GM08714 (cell line): ENCODE results near the gene BAZ2A.
"Not testable (repeated sequence)": the region's sequence is repeated elsewhere in the genome, so short reads cannot be mapped to it uniquely, and the experiment has no call there.

Experiments used
- H3K4me3 ChIP-seq: fragments of 200-500 bp; sonication (Bioruptor generic); 2 replicates; pipeline ENCODE4 v1.5.1; 2014; ENCODE audit warnings: mild to moderate bottlenecking, low read length, inconsistent platforms
- ZNF274 ChIP-seq: IDR thresholded peaks from 2 replicates; pipeline ENCODE4 v1.6.1; 2012; ENCODE audit warnings: mild to moderate bottlenecking, low read depth, low read length

The BAZ2A gene

DNA sequence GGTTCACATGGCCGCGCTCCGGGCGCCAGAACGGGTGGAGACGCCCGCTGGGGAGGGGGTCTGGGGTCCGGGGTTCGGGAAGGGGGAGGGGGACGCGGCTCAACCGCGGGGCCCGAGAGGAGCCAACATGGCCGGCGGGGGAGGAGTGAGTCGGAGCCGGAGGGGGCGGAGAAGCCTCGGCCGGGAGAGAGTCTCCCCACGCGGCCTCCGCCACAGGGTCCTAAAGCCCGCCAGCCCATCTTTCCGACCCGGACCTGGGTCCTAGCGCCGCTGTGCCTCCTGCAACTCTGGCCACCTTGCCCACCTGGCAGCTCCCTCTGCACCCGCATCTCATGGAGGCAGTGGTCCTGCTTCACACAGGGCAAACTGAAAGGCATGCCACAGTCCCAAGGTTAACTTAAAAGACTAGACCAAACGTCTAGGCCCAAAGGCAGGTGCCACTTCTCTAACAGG, at the start of gene BAZ2A:
Gene BAZ2A, minus strand, starts transcription at position 147 of the 453 bp plus-strand sequence. CDS start 12,796 bp downstream, outside the sequence.
- peak within 1 kb of the TSS; percentile 79 for H3K4me3 ChIP-seq

DNA sequence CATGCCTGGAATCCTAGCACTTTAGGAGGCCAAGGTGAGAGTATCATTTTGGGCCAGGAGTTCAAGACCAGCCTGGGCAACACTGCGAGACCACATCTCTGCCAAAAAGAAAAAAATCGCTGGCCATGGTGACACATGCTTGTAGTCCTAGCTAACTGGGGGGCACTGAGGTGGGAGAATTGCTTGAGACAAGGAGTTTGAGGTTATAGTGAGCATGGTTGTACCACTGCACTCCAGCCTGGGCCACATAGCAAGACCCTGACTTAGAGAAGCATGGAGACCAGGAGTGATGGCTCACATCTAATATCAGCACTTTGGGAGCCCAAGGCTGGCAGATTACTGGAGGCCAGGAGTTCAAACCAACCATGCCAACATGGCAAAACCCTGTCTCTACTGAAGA, 48.7 kb upstream of the BAZ2A start:
- no peak for TF ChIP-seq ZNF274
- H3K4me3 ChIP-seq = no peak overlapping the region

More for the DNA sequence above, at the start of gene BAZ2A:
- no peak for TF ChIP-seq ZNF274

DNA sequence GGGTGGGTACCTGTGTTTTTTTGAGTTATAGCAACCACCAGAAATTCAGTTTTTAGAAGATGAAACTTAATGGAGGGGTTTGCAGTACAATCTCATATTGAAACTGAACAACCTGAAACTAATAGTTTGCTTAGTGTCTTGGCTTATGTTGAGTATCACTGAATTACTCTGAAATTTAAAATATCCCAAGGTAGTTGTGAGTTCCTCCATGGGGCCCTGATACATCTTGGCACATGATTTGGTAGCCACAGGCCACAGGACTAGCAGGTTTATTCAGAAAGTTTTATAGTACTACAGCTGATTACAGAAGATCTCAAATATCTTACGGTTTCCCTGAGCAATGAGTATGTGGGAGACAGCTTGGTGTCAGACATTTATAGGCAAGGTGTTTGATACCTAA, 47.6 kb upstream of the BAZ2A start:
- TF ChIP-seq ZNF274 = no peak

DNA sequence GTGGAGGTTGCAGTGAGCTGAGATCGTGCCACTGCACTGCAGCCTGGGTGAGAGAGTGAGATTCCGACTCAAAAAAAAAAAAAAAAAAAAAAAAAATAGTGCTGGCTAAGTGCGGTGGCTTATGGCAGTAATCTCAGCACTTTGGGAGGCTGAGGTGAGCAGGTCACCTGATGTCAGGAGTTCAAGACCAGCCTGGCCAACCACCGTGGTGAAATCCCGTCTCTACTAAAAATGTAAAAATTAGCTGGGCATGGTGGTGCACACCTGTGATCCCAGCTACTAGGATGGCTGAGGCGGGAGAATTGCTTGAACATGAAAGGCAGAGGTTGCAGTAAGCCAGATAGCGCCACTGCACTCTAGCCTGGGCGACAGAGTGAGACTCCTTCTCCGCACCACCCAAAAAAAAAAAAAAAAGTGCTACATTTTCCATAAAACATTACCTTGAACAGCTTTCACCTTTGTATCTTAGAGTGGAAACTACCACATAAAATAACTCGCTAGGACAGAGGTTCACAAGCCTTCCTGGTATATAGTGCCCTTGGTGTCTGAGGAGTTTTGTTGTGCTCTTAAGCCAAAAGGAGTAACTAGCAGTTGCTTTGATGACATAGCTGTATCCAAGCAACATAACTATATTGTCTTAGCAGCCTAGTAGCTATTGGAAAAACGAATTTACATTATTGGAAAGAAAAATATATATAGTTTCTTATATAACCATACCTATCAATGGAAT, 46.9 kb upstream of the BAZ2A start:
- no peak for TF ChIP-seq ZNF274

More for the DNA sequence above, 47.6 kb upstream of the BAZ2A start:
- H3K4me3 ChIP-seq = no peak overlapping the region

DNA sequence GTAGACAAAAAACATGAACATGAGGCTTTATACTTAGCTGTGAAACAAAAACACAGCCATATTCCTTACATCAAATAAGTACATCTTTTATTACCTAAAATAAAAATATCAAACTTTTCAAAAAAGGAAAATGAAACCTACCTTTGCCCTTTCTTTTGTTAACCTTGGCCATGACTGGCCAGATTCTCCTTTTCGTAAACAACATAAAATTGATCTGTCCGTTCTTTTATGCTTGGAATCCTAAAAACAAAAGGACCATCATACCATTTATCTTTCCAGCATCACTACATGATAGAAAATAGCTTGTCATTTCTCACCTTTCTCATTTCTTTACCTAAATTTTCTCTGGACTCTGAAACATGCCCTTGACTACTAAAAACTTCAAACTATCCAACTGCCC, 41.5 kb upstream of the BAZ2A start:
- no peak overlapping the region for H3K4me3 ChIP-seq
- no peak for TF ChIP-seq ZNF274

More for the DNA sequence above, 46.9 kb upstream of the BAZ2A start:
- H3K4me3 ChIP-seq = no peak overlapping the region

DNA sequence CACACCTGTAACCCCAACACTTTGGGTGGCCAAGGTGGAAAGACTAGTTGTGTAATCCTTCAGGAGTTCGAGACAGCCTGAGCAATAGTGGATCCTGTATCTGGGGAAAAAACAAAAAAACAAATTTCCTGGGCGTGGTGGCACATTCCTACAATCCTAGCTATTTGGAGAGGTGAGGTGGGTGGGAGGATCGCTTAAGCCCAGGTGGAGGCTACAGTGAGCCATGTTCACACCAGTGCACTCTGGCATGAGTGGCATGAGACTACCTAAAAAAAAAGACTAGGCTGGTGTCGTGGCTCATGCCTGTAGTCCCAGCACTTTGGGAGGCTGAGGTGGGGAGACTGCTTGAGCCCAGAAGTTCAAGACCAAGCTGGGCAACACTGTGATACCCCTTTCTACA, 40.7 kb upstream of the BAZ2A start:
- no peak for TF ChIP-seq ZNF274
- H3K4me3 ChIP-seq = no peak overlapping the region

DNA sequence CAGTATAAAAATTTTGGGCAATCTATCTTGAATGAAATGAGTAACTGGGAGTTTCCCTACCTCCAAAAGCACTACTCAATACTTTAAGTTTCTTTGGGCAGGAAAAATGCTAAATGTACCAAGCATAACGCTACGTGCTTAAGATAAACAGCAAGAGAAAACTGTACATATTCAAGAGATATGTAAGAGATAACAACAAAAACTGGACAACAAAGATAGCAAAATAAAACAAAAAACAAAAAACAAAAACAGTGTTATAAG, 38.0 kb upstream of the BAZ2A start:
- no peak for TF ChIP-seq ZNF274
- no peak overlapping the region for H3K4me3 ChIP-seq

DNA sequence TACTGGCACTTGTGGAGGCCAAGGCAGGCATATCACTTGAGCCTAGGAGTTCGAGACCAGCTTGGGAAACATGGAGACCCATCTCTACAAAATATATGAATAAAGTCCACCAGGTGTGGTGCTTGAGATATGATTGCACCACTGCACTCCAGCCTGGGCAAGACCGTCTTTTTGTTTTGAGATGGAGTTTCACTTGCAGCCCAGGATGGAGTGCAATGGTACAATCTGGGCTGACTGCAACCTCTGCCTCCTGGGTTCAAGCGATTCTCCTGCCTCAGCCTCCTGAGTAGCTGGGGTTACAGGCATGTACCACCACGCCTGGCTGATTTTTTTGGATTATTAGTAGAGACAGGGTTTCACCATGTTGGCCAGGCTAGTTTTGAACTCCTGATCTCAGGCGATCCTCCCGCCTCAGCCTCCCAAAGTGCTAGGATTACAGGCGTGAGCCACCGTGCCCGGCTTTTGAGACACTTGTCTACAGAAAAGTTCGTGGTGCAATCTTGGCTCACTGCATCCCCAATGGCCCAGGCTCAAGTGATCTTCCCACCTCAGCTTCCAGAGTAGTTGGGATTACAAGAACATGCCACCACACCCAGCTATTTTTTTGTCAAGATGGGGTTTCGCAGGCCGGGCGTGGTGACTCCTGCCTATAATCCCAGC, 32.0 kb upstream of the BAZ2A start:
- TF ChIP-seq ZNF274 = no peak

DNA sequence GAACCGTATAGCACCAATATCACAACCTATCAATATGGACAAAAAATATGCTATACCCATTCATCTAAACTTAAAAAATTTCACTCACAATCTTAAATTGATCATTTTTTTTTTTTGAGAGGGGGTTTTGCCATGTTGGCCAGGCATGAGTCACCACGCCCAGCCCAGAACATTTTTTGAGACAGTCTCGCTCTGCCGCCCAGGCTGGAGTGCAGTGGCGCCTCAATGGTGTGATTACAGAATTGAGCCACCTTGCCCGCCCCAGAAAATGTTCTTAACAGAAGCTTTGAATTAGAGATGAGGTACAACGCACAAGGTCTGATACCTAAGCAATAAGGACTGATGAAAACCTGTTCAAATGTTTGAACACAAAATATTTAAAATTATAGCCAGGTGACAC, 31.4 kb upstream of the BAZ2A start:
- TF ChIP-seq ZNF274 = no peak
- no peak overlapping the region for H3K4me3 ChIP-seq

More for the DNA sequence above, 32.0 kb upstream of the BAZ2A start:
- no peak overlapping the region for H3K4me3 ChIP-seq

DNA sequence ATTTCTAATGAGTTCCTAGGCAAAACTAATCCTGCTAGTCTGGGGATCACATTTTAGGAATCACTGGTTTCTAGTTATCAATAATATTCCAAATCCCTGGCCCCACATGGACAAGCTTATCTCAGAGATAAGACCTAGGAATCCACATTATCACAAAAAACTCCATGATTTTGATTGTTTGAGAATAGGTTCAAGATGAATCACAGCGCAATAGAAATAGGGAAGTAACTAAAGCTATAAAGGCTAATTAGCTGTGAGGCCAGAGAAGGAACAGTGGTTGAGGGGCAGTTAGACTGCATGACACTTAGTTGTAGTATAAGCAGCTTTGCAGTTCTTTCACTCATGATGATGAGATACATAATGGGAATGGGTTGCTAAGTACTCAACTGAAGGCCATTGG, 28.8 kb upstream of the BAZ2A start:
- no peak for TF ChIP-seq ZNF274
- no peak overlapping the region for H3K4me3 ChIP-seq

DNA sequence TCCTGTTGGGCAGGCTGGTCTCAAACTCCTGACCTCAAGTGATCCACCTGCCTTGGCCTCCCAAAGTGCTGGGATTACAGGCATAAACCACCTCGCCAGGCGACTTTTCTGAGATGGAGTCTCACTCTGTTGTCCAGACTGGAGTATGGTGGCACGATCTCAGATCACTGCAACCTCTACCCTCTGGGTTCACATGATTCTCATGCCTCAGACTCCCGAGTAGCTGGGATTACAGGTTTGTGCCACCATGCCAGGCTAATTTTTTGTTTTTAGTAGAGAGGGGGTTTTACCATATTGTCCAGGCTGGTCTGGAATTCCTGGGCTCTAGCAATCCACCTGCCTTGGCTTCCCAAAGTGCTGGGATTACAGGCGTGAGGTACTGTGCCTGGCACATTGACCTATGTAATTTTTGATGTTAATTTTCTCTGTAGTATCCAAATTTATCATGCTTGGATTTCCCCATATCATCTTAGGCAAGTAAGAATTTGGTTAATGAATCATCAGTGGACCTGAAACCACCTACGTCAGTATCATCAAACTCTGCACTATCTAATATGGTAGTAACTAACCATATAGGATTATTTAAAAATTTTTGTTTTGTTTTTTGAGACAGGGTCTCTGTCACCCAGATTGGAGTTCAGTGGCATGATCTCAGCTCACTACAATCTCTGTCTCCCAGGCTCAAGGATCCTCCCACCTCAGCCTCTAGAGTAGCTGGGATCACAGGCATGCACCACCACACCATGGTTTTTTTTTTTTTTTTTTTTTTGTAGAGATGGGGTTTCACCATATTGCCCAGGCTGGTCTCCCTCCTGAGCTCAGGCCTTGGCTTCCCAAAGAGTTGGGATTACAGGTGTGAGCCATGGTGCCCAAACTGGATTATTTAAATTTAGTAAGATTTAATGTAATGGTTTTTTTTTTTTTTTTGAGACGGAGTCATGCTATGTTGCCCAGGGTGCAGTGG, 27.6 kb upstream of the BAZ2A start:
- H3K4me3 ChIP-seq = no peak overlapping the region
- no peak for TF ChIP-seq ZNF274

DNA sequence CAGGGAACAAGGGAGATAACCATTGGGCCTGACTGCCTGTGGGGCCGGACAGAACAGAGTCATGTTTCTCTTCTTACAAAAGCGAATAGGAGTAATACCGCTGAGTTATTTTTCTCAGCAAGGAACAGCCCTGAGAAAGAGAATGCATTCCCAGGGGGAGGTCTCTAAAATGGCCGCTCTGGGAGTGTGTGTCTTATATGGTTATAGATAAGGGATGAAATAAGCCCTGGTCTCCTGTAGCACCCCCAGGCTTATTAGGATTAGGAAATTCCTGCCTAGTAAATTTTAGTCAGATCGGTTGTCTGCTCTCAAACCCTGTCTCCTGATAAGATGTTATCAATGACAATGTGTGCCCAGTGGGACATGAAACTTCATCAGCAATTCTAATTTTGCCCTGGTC, 23.7 kb upstream of the BAZ2A start:
- not testable (repeated sequence) for H3K4me3 ChIP-seq

DNA sequence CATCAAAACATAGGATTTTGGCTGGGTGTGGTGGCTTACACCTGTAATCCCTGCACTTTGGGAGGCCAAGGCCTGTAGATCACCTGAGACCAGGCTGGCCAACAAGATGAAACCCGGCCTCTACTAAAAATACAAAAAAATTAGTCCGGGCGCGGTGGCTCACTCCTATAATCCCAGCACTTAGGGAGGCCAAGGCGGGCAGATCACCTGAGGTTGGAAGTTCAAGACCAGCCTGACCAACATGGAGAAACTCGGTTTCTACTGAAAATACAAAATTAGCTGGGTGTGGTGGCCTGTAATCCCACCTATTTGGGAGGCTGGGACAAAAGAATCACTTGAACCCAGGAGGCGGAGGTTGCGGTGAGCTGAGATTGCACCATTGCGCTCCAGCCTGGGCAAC, 17.9 kb upstream of the BAZ2A start:
- not testable (repeated sequence) for H3K4me3 ChIP-seq

DNA sequence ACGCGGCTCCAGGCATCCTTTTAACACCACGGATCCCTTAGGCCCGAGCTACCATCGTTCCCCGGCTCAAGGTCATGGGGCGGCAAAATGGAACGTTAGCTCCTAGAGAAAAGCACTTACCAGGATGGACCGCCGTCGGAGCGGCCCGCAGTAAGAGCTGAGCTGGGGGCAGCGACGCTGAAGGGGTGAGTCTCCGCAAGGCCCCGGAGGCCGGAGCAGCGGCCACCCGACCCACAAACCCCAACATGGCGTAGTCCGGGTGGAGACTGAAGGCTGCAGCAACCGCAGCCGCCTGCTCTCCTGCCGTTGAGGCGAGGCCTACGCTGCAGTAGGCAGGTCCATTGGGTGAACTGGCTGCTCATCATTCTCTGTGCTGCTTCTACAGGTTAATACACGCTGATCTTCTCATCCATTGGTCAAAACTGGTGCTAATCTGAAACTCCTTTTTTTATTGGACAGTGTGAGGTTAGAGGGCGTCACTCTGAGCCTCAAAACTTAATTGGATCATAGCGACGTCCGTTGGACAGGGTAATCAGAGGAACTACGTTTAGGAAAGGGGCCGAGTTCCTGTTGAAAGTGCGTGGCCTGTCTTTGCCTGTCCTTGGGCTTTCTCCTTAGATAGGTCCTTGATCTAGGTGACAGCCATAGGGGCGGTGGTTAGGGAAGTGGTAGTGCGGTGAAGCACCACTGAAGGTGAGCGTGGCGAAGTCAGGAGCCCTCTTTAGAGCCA, 15.8 kb upstream of the BAZ2A start, which contains the start of gene ATP5F1B:
Gene ATP5F1B, minus strand, starts transcription at position 268 of the 730 bp plus-strand sequence. Its CDS starts 21 bp downstream, at position 247.
- no peak for TF ChIP-seq ZNF274
- H3K4me3 ChIP-seq = peak within 1 kb of the TSS; percentile 92
